GM18867 (cell line): Measurements from ENCODE around the gene CHRNA5.
"Not testable (repeated sequence)": the region's sequence is repeated elsewhere in the genome, so short reads cannot be mapped to it uniquely, and the experiment has no call there.

ENCODE experiments used
- ATAC-seq: cut with Tn5 transposase; IDR thresholded peaks from one replicate; pipeline ENCODE4 v1.9.1; 2021; ENCODE audit warnings: mild to moderate bottlenecking, moderate library complexity; ENCODE audit not compliant: unreplicated experiment

Gene CHRNA5

DNA sequence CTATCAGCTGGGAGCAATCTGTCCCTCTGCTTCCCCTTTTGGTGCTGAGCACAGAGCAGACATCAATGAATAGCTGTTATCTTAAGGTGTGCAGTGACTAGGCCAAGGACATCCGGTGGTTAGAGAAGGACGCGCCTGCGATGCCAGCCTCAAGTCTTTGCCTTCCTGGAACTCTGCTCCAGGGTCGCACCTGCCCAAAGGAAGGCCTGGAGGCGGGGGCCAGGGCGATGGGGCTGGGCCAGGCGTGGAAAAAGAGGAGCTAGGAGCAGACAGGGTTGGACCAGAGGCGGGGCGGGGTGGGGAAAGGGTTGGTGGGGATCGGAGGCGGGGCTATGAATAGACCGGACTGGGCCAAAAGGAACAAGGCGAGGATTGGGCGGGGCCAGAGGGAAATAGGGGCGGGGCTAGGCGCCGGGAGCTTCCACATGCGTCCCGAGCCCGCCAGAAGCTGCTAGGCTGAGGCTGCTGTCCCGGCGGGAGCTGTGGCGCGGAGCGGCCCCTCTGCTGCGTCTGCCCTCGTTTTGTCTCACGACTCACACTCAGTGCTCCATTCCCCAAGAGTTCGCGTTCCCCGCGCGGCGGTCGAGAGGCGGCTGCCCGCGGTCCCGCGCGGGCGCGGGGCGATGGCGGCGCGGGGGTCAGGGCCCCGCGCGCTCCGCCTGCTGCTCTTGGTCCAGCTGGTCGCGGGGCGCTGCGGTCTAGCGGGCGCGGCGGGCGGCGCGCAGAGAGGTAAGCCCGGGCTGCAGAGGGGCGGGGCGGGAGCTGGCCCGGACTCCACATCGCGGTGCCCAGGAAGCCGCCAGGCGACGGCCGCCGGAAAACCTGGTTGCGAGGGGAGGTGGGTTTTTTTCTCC lies at the start of gene CHRNA5:
Gene CHRNA5 (plus strand): TSS at position 424 of the 854 bp plus-strand sequence. CDS start 200 bp downstream, at position 624.
- ATAC-seq = peak; percentile 89

DNA sequence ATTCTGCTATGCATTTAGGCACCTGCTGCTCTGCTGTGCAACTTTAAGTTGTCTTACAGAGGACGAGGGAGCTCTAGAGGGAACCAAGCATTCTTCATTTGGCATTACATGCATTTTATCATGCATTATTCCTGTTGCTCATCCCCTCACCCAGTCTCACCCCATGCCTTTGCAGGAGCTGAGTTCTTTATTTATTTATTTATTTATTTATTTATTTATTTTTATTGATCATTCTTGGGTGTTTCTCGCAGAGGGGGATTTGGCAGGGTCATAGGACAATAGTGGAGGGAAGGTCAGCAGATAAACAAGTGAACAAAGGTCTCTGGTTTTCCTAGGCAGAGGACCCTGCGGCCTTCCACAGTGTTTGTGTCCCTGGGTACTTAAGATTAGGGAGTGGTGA lies 45.3 kb upstream of the CHRNA5 start:
- ATAC-seq = not testable (repeated sequence)

DNA sequence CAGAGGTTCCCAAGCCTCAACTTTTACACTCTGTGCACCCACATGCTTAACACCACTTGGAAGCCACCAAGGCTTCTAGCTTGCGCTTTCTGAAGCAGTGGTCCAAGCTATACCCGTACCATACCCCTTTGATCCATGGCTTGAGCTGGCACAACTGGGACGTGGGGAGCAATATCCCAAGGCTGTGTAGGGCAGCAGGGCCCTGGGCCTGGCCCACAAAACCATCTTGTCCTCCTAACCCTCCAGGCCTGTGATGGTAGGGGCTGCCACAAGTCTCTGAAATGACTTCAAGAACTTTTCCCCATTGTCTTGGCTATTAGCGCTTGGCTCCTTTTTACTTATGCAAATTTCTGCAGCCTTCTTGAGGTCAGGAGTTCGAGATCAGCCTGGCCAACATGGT lies 41.1 kb upstream of the CHRNA5 start:
- ATAC-seq = no peak

DNA sequence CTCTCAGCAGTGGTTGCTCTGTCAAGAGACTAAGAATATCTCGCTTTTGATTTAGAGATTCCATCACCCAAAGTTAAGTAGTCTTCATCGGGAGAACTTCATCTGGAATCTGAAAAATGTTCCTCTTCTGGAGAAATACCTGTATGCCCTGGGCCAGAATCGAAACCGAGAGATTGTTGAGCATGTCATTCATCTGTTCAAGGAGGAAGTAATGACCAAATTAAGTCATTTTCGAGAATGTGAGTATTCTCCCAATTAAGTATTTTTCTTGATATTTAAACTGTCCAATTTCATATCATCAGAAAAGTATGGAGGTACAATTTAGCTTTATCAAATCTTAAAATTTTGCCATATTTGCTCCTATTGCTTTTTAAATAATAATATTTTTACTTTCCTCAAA lies 38.0 kb upstream of the CHRNA5 start:
- no peak for ATAC-seq

DNA sequence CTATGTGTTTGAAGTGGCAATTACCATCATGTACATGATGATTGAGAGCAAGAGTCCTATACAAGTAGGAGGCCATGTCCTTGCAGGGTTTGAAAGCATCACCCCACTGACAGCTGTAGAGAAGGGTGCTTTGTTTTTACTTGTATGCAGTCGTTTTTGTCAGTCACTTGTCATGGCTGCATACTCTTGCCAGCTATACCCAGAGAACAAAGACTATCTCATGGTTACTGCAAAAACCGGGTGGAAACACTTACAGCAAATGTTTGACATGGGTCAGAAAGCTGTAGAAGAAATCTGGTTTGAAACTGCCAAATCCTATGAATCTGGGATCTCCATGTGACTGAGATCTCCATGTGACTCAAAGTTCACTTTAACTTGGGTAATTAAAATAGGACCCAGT lies 32.0 kb upstream of the CHRNA5 start:
- ATAC-seq = no peak

DNA sequence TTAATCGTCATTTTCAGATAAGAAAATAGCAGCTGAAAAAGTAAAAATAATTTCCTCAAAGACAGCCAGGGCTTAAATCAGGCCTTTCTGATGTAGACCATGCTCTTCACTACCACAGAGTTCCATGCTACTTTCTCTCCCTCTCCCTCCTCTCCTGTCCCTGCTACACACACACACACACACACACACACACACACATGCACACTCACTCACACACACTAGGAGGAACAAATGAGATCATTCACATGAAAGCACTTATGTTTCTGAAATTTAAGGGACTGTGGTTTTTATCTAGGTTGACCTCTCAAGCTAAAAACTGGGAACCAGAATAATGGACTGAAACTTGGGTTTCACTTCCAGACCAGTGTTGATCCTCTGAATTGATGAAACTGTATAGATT lies 29.2 kb upstream of the CHRNA5 start:
- no peak for ATAC-seq

DNA sequence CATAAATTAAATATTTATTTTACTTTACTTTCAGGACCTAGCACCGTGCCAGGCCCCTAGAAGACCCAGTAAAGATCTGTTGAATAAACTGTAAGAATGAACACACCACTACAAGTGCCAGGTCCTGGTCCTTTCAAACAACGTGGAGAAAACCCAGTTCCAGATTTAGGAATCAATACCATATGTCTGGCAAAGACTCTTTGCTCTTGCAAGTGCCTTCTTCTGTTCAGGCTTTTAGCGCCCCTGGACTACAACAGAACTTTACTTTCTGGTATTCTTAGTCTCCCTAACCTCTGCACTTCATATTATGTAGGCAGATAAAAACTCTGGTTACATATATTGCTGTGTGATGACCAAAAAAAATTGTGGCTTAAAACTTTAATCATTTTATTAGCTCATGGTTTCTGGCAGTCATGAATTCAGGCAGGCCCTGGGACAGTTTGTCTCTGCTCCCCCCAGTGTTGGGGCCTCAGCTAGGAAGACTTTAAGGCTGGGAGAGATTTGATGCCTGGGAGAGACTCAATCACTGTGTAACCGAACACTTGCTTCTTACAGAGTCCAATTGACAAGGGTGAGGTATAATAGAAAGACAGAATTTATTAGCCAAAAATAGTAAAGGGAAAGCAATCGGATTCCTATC lies 27.9 kb upstream of the CHRNA5 start:
- ATAC-seq = no peak

DNA sequence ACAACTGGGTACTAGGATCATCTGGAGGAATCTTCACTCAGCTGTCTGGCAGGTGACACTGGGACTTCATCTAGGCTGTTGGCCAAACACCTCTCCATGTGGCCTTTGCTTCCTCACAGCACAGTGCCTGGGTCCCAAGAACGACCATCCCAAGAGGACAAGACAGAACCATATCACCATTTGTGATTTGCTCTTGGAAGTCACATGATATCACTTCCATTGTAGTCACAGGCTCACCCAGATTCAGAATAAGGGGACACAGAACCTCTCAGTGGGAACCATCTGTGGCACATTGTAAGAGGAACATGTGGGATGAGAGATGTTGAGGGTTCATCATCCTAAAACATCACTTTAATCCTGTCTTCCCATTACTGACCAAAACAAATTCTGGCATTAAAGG lies 27.0 kb upstream of the CHRNA5 start:
- no peak for ATAC-seq

DNA sequence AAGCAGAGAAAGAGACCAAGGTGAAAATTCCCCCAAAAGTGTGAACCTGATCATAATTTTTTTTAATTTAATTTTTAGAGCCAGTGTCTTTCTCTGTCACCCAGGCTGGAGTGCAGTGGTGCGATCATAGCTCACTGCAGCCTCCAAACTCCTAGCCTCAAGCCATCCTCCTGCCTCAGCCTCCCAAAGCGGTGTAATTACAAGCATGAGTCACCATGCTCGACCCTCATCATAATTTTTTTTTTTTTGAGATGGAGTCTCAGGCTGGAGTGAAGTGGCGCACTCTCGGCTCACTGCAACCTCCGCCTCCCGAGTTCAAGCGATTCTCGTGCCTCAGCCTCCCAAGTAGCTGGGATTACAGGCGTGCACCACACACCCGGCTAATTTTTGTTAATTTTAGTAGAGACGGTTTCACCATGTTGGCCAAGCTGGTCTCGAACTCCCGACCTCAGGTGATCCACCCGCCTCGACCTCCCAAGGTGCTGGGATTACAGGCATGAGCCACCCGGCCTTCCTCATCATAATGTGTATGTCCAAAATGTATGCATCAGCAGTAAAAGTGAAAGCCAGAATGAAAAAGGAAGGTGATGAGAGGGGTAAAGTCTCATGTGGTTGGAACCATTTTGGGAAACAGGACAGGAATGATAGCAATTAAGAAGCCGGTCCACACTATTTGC lies 25.7 kb upstream of the CHRNA5 start:
- not testable (repeated sequence) for ATAC-seq

DNA sequence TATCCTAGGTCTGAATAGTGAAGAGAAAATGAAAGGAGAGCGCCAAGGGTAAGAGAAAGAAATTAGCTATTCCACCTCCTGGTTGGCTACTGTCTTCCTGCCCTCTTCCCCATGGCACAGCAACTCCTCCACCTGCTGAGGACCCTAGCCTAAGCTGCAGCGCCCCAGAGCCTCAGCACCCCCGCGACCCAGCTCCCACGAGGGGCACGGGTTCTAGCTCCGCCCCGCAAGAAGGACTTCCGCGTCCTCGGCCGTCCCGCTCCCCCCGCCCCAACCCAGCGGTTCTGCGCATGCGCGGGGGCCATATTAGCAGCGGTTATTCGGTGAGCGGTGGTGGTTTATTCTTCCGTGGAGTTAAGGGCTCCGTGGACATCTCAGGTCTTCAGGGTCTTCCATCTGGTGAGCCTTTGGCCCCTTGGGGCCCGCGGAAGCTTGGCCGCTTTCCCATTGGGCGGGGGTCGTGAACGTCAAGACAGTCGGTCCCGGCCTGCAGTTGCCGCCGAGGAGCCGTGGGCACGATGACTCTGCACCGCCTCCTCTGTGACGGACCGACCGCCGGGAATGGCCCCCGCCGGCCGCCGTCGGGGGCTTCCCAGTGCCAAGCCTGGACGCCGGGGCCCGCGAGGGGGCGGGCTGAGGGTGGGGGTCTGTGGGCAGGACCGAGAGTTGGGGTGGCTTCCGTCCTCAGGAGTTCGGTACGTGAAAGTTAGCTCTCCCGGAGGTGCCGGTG lies 25.0 kb upstream of the CHRNA5 start, which contains the start of gene PSMA4:
Gene PSMA4 (plus strand): TSS at position 304 of the 730 bp plus-strand sequence. CDS start 1,484 bp downstream, outside the sequence.
- peak; percentile 78 for ATAC-seq

DNA sequence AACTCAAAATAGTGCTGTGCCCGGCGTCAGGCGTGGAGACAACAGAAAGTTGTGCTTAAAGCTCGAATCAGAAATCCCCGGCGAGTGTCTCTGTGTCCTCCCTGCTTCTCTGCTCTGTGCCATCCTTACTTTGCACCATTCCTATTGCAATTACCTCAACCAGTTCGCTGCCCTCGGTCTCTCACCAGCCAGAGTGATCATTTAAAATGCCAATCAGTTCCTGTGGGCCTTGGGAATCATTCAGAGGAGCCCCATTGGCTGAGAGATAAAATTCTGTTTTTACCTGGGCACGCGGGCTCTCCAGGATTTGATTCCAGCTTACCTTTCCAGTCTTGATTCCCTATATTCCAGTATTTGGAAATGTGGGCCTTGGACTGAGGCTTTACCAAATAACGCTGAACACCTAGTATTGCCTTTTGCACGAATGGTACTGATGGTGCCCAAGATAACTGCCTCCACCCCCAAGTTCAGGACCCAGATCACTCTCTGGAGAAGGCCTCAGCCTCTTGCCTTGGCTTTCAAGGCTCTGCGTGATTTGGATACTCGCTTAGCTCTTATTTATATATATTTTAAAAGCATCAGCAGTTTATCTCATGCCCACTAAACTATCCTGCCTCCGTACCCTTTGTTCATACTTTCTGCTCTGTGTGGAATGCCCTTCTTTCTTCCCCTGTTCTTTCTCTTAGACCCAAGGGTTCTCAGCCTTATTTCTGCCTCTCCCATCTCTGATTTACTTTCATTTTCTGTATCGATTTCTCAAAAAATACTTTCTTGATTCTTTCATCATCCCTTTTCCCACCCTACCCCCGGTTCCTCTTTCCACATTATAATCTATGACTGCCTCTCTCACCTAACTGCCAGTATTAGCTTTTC lies 24.2 kb upstream of the CHRNA5 start:
- ATAC-seq = no peak

DNA sequence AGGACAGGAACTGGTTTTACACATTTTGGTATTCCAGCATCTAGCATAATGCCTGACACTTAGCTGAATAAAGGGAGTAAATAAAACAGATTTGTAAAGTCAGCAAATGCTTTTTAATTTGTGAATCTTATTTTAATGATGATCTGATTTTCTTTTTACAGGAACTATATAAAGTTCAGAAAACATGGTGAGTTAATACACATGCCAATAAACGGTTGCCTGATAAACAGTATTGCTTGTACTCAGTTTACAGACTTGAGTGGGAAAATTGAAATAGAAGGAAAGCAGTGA lies 23.6 kb upstream of the CHRNA5 start:
- no peak for ATAC-seq

DNA sequence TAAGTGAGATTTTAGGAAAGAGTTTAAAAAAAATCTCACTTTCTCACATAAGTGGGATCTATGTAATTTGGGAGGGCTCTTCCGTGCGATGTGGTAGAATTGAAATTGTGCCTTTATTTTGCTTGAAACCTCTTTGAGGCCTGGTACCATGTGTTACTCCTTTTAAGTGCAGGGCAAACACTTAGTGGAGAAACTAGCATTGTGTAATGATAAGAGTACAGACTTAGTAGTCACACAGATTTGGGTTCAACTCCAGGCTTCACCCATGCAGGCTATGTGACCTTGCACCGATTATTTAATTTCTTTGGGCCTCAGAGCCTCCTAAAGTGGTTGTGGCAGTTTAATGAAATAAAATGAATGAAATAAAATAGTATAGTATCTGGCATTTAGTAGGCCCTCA lies 22.7 kb upstream of the CHRNA5 start:
- ATAC-seq = no peak

DNA sequence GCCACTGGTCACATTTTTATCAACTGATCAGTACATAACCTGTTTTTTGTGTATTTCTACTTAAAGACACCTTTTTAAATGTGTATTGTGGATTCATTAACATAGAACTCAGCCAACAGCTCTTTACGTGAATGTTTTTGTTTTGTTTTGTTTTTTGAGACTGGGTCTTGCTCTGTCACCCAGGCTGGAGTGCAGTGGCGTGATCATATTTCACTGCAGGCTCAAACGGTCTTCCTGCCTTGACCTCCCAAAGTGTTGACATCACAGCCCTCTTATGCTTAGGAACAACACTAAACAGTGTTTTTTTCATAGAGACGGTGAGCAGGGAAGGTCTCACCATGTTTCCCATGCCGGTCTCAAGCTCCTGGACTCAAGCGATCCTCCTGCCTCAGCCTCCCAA lies 15.1 kb upstream of the CHRNA5 start:
- ATAC-seq = no peak

DNA sequence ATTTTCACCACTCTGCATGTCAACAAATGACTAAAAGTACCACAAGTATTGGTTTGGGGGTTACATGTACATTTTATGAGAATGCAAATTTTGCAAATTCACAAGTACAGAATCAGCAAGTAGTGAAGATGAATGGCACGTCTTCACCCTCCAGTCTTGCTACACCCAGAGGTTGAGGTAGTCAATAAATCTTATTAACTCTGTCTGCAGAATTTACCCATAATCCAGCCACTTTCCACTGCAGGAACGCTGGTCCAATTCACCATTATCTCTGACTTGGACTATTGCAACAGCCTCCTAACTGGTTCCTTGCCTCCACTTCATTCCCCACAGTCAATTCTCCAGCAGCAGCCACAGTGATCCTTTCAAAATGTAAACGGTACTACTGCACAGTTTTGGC lies 14.5 kb upstream of the CHRNA5 start:
- ATAC-seq = no peak

DNA sequence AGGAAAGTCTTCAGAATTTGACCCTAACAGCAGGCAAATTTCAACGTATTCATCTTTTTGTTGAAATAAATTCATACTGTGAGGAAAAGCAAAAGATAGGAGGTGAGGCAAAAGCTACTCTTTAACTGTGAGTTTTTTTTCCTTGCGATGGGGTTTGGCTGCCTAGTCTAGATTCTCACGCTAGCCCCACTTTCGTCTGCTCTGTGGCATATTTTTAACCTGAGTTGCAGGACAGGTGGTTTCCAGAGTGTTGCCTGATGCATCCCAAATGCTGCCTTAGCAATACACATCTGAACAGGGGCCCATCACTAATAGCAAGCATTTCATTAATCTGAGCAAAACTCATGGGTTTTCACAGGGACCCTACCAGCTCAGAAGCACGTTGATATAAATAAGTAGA lies 13.4 kb upstream of the CHRNA5 start:
- no peak for ATAC-seq

DNA sequence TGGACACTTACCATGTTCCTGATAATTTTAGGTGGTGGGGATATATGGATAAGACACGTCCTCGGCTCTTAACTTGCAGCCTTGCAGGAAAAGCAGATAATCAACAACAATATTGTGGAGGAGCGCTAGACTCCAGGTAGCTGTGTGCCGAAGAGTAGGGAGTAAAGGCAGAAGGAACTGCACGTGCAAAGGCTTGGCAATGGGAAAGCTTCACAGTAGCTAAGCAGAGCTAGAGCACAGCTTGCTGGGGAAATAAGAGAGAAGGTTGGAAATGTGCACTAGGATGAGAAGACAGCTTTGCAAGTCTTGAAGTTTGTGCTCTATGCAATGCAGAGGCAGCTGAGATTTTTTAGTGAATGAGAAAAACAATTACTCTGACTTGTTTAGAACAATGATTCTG lies 12.7 kb upstream of the CHRNA5 start:
- ATAC-seq = no peak

DNA sequence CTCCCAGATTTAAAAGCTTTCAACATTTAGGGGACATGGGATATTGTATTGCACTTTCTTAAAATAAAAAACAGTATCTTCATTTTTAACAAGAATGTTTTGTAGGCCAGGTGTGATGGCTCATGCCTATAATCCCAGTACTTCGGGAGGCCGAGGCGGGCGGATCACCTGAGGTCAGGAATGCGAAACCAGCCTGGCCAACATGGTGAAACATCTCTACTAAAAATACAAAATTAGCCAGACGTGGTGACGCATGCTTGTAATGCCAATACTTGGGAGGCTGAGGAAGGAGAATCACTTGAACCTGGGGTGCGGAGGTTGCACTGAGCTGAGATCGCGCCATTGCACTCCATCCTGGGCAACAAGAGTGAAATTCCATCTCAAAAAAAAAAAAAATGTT lies 5.1 kb upstream of the CHRNA5 start:
- not testable (repeated sequence) for ATAC-seq

DNA sequence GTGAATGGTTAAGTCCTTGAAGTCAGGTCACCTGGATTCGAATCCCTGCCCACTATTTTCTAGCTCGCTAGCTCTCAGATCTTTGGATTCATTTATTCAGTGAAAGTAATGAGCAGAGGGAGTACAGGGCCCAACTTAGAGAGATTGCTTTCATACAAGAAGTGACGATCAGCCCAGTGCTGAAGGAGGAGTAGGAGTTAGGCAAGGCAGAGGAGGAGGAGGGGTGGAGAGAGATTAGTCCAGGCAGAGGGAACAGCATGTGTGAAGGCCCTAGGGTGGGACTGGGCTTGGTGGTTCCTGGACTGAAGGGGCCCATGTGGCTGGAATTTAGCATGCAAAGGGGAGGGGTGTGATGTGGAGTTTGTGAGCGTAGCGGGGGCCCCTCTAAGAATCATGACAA lies 3.8 kb upstream of the CHRNA5 start:
- ATAC-seq = no peak

DNA sequence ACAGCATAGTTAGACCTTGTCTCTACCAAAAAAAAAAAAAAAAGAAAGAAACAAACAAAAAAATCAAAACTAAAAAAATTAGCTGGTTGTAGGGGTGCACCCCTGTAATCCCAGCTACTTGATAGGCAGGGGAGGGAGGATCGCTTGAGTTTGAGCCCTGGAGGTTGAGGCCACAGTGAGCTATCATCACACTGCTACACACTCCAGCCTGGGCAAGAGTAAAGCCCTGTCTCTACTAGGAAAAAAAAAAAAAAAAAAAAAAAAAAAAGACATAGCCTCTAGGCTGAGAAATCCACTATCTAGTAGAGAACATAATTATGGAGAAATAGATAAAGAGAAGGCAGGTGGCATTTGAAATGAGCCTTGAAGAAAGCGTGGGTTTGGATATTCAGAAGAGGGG lies 2.2 kb upstream of the CHRNA5 start:
- ATAC-seq = no peak
